ENCODE data around the gene FERMT1. TPM values are rescaled to one million over a fixed set of nuclear protein-coding genes. Genes with fewer than 3 reads are reported as not detected.

Gene FERMT1
- total RNA-seq, 4 donors from 2014 or later = under 0.01 to 8.5 (median 4.2) TPM

- intact Hi-C loops (cut with DNase I; ENCODE audit: low total_unique reads) = no loop called here
- Histone ChIP-seq H3K4me1 (no peaks in the 10 kb centered on the region), H3K9me3 (no peaks in the 10 kb centered on the region), H3K36me3 (no peaks in the 10 kb centered on the region), H3K27me3 (no peaks in the 10 kb centered on the region), H3K4me3 (no peak overlapping the region), H3K27ac (no peak overlapping the region)
- TF ChIP-seq CTCF (IDR thresholded peaks at IDR 0.05) (no peak), POLR2A (IDR thresholded peaks at IDR 0.05) (no peak)
- DNase-seq = peak; percentile 37 to 60
Observed at GRCh38 chr20:6164421-6165341, 41.9 kb upstream of the FERMT1 start.

GRCh38 chr20:6160736-6161135, 37.9 kb upstream of the FERMT1 start:
- H3K36me3 ChIP-seq = no peaks in the 10 kb centered on the region
- no peak for TF ChIP-seq CTCF (IDR thresholded peaks at IDR 0.05)
- no peaks in the 10 kb centered on the region for H3K9me3 ChIP-seq
- intact Hi-C loops (cut with DNase I; ENCODE audit: low total_unique reads) = no loop called here
- H3K4me3 ChIP-seq = no peak overlapping the region
- H3K4me1 ChIP-seq = no peaks in the 10 kb centered on the region
- no peak for DNase-seq
- H3K27me3 ChIP-seq = no peaks in the 10 kb centered on the region
- H3K27ac ChIP-seq = no peak overlapping the region

- no peak for TF ChIP-seq CTCF (IDR thresholded peaks at IDR 0.05)
- no peak for TF ChIP-seq POLR2A (IDR thresholded peaks at IDR 0.05)
- Histone ChIP-seq H3K27me3 (no peaks in the 10 kb centered on the region), H3K4me1 (no peaks in the 10 kb centered on the region), H3K4me3 (no peak overlapping the region), H3K27ac (no peak overlapping the region), H3K9me3 (no peaks in the 10 kb centered on the region), H3K36me3 (no peaks in the 10 kb centered on the region)
- intact Hi-C loops (cut with DNase I; ENCODE audit: low total_unique reads) = no loop called here
- no peak for DNase-seq
Observed at GRCh38 chr20:6157345-6157744, 34.5 kb upstream of the FERMT1 start.

- H3K4me1 ChIP-seq = no peaks in the 10 kb centered on the region
- intact Hi-C loops (cut with DNase I; ENCODE audit: low total_unique reads) = no loop called here
- TF ChIP-seq CTCF (IDR thresholded peaks at IDR 0.05) (no peak), POLR2A (IDR thresholded peaks at IDR 0.05) (no peak)
Observed at GRCh38 chr20:6152777-6153176, 29.9 kb upstream of the FERMT1 start.

GRCh38 chr20:6148073-6148472, 25.2 kb upstream of the FERMT1 start:
- H3K27me3 ChIP-seq = no peaks in the 10 kb centered on the region
- no peak overlapping the region for H3K4me3 ChIP-seq
- no peaks in the 10 kb centered on the region for H3K9me3 ChIP-seq
- no peak overlapping the region for H3K27ac ChIP-seq
- H3K4me1 ChIP-seq = no peaks in the 10 kb centered on the region
- no peaks in the 10 kb centered on the region for H3K36me3 ChIP-seq
- intact Hi-C loops (cut with DNase I; ENCODE audit: low total_unique reads) = no loop called here
- no peak for DNase-seq
- TF ChIP-seq POLR2A (IDR thresholded peaks at IDR 0.05) = no peak
- no peak for TF ChIP-seq CTCF (IDR thresholded peaks at IDR 0.05)

More at GRCh38 chr20:6152777-6153176, 29.9 kb upstream of the FERMT1 start:
- DNase-seq = no peak
- no peak overlapping the region for H3K4me3 ChIP-seq
- H3K9me3 ChIP-seq = no peaks in the 10 kb centered on the region
- no peaks in the 10 kb centered on the region for H3K36me3 ChIP-seq
- no peak overlapping the region for H3K27ac ChIP-seq
- H3K27me3 ChIP-seq = no peaks in the 10 kb centered on the region
